Central memory CD4-positive, alpha-beta T cell (primary cell): ENCODE data around the gene RALGAPA2.

Experiments
- DNase-seq: peaks from one replicate; pipeline ENCODE4 v3.0.0; 2022

The RALGAPA2 gene

DNA sequence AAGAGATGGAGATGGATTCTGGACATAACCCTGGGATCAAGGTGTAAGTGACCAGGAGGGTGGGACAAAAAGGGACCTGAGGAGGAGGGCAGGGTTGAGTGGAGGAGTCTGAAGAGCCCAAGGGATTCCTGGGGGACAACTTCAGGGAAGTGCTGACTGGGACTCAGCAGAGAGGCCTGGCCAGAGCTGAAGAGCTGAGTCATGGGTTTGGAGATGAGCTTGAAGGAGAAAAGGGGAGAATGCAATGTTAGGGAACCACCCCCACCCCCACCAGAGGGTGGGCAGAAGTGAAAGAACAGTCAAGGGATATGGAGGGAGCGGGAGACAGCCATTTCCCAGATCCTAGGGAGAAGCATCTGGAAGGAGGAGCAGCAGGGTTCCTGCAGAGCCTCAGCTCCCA, 289.3 kb downstream of the RALGAPA2 start:
- DNase-seq, result no peak

DNA sequence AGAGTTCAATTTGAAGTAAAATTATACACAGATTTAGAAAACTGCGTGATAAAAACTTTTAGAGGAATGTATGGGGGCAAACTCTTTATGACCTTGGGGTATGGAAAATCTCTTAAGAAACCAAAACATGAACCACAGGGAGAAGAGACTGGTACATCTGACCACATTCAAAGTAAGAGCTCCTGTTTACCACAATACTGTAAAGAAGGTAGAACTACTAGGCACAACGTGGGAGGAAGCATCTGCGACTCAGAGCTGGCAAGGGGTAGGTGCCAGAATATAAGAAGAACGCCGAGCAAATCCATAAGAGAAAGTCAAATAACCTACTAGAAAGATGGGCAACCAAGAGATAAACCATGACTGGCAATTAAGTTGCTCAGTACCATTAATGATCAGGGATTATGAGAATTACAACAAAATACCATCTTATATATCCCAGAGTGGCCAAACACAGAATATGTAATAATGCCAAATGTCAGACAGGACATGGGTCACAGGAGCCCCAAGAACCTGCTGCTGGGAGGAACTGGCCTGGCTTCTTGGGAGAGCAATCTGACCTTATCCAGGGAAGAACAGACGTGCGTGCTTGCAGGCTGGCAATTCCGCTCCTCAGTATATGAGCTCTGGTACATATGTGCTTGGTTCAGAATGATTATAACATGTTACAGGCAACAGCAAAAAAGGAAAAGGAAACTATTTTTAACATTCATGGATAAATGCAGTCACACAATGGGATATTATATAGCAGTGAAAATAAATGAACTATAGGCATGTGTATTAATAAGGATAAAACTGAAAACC, 294.4 kb downstream of the RALGAPA2 start:
- DNase-seq, result no peak

DNA sequence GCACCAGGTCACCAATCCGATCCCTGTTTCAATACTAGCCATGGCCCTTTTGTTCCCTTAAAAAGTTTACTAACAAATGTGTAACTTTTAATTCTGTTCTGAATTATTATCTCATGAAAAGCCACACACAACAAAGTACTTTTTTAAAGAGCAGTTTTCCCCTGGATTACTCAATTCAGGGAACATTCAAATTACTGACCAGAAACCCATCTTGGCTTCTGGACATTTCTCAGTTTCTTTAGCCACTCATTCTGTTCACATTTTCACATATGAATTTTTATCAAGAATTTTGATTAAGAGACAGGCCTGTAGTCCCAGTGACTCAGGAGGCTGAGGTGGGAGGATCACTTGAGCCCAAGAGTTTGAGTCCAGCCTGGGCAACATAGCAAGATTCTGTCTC, 297.1 kb downstream of the RALGAPA2 start:
- DNase-seq, result no peak

DNA sequence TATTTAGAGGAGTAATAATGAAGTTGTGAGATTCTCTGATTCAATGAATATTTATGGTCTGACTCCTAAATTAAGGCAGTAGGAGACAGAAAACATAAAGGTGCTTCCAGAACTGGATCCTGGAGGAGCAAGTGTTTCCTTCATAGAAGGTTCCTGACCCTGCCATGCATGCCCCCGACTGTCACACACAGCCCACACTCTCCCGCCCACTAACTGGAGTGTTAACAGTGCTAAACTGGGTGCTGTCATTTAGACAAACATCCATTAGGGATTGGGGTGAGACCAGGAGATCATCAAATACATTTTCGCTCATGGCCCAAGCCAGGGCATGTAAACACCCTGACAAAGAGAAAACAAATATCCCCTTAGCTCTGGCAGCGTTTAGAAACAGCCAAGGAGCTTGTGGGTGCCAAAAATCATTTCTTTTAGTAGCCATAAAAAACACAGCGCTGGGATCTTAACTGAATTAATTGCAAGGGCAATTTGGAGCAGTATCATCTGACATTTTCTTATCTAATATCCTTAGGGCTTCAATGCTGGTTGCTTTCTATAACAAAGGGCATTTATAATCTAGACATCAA, 297.7 kb downstream of the RALGAPA2 start:
- DNase-seq, result no peak

DNA sequence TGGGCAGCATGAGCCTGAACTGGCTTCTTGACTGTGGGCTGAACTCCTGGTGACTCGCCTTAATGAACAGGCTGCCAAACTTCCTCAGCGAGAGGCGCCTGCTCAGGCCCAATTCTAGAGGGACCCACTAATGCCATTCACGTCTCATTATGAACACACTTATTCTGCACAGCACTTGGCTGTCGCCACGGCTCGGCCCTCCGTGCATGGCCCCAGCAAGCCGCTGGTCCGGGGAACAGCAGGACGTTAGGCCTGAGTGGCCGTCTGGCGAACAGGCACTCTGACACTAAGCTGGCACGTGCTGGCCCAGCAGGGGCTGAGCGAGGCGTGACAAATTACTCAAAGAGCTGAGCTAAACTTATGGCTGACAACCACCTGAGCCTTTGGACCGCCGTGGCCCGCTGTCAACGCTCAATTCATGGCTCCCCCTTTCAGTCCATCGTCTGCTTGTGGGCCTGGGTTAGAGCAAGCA, 298.6 kb downstream of the RALGAPA2 start:
- no peak for DNase-seq

DNA sequence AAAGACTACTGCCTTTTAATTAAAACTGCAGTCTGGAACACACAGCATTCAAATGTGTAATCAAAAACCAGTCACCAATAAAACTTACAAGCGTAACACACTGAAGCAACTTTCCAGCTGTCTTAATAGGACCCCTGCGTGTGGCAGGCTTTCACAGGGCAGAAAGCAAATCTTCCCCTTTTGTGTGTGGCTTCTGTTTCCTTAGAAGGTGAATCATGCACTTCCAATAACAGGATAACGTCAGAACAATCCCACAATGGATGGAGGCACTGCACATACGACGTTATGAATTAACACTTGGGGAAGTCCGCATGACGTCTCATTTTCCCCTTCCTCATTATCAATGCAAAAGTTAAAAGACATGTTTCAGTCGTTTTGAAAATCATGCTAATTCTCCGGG, 299.7 kb downstream of the RALGAPA2 start:
- no peak for DNase-seq

DNA sequence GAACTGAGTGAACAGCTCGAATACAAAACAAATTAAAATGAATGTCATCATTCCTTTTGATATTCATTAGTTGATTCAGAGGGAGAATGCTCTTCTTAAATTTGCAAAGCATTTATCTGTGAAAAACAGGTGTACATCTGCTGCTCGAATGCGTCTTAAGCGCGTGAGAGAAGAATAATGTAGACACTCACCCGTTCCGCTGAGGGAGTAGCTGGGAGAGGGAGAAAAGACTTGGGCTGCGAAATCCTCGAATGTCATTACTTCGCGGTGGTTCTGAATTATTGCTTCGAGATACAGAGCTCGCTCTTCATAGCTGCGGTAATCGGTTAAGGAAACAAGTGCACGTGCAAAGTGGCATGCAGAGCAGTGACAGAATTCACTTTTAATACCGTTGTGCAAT, 300.6 kb downstream of the RALGAPA2 start:
- DNase-seq, result no peak

DNA sequence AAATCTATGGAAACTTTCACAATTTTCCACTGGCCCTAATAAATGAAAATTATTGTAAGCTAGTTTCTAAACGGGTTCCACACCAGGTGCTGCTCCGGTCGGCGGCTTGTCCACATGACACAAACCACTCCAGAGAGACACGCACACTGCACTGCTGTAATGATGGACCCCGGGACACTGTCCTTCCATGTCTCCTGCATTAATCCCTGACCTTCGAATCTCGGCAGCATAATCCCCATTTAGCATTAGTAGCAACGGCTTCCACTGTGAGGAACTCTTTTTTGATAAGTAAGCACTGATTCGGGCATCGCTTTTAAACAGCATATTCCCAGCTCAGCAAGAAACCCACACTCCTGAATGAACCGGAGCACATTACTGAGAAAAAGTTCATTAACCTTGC, 301.0 kb downstream of the RALGAPA2 start:
- no peak for DNase-seq

DNA sequence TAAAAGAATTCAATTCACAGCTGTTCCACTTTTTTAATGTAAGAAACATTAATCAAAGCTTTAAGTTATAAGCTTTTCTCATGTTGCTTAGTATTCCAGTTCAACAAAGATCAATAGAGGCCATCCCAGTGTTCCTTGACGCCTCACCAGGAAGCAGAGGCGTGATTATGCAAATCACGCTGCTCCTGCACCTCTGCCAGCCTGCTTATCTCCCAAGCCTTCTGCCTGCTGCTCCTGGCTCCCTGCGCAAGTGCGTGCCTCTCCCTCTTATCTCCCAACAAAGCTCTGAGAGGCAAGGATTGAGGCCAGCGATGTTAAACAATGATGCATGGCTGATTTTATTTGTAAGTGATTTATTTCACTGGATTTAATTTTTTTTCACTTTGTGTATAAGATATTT, 301.8 kb downstream of the RALGAPA2 start:
- no peak for DNase-seq

DNA sequence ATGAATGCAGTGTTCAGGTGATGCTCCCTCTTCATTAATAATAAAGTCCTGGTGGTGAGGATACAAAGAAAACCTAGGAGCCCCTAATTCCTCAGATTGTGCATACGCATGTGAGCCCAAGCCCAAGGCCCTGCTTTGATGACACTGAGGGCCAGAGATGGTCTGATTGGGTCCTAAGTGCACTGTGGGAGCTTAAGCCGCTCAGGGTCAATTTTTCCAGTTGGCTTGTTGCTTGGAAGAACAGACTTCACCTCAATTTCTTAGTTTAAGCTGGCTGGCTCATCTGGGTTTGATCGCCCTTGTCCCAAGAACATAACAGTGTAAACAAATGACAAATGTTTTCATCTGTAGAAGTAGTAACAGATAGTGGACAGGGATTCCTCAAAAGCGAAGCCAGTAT, 303.1 kb downstream of the RALGAPA2 start:
- DNase-seq, result no peak

DNA sequence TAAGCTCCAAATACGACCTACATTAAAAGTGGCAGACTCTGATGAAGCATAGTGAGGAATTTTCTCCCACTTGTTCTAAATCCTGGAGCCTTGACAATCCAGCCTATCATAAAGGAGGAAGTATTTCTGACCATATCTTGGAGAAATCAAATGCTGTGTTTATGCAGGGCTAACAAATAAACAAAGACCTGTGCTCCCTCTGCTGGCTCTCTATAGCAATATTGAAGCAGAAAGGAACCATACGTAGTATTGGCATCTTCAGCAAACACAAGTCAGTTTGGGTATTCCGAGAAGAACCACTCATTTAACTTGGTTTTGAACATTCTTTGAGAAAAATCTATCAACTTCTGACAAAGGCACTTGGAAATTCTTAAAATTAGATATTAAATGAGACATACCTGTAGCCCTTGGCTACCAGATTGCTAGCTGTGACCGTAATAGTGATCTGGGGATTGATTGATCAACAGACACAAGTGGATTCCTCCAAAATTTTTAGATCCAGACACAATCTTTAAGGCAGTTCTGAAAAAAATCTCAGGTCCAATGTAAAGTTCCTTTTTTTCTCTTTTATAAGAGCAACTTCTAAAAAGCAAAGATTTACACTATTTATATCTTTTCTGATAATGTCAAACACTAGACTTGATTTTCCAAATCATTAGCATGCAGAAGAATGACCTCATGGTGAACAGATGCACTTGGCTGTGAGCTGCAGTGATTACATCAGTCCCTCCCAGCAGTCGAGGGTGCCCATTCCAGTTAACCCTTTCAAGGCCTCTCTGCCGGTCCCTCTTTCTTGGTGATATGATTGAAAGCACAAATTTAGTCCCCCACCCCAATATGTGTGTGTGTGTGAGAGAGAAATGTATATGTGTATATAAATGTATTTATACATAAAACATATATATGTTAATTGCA, 304.3 kb downstream of the RALGAPA2 start:
- DNase-seq, result no peak

DNA sequence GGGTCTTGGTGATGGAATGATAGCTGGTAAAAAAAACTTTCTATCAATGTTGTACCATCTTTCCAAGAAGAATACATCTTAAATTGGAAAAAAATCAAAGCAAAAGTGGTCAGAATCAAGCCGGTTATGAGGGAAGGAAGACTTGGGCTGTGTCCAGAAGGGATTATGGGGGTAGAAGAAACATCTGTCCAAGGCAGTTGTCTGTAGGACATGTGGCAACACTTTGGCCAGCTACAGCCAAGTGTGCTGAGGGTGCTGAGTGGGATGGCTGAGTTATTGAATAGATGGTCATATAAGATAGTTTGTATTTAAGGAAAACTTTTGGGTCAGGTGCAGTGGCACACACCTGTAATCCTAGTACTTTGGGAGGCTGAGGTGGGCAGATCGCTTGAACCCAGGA, 306.1 kb downstream of the RALGAPA2 start:
- no peak for DNase-seq

DNA sequence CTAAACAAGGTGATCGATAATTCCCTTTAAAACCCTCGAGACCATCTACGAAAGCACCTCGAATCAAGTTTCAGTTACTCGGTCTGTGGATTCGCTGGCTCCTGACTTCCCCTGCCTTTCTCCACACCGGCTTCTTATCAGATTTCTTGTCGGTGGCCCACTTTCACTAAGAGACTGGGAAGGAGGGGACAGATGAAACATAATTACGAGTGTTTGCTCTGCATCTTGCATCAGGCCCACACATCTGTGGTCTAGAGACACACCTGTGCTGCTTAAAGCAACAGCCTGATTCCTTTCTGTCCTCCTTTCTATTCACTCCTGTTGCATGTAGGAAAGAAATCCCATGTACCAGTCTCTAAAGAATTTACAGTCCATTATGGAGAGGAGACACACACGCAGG, 306.8 kb downstream of the RALGAPA2 start:
- no peak for DNase-seq

DNA sequence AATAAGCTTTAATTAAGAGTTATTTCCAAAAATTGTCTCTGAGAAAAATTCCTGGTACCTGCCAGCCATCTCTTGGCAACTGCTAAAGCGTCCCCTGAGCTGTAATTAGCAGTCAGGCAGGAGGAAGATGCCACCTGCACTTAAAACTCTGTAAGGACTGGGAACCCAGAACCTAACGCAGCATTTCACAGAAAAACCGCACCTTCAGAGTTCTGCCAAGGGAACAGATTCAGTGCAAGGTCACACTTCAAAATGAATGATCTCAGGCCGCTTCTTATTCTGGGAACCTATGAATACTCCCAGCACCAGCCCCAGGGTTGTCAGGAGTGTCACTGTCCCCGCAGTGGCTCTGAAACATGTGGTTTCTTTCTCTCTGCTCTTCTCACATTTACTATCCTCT, 307.8 kb downstream of the RALGAPA2 start:
- no peak for DNase-seq

DNA sequence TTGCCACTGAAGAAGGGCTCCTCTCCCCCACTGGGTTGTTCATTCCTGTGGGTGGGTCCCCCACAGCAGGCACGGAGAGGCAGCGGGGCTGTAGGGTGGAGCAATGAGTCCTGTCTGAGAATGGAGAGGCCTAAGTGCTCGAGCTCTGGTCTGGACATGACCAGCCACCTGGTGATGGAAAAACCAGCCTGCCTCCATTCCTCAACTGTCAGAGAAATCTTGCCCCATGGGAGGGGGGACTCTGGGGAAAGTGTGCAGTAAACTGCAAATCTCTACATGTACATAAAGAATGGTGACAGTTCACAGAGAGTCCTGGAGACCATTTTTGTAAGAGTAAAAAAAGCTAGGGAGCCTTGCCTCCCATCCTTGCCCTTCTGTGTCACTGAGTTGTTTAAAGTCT, 310.5 kb downstream of the RALGAPA2 start:
- no peak for DNase-seq

DNA sequence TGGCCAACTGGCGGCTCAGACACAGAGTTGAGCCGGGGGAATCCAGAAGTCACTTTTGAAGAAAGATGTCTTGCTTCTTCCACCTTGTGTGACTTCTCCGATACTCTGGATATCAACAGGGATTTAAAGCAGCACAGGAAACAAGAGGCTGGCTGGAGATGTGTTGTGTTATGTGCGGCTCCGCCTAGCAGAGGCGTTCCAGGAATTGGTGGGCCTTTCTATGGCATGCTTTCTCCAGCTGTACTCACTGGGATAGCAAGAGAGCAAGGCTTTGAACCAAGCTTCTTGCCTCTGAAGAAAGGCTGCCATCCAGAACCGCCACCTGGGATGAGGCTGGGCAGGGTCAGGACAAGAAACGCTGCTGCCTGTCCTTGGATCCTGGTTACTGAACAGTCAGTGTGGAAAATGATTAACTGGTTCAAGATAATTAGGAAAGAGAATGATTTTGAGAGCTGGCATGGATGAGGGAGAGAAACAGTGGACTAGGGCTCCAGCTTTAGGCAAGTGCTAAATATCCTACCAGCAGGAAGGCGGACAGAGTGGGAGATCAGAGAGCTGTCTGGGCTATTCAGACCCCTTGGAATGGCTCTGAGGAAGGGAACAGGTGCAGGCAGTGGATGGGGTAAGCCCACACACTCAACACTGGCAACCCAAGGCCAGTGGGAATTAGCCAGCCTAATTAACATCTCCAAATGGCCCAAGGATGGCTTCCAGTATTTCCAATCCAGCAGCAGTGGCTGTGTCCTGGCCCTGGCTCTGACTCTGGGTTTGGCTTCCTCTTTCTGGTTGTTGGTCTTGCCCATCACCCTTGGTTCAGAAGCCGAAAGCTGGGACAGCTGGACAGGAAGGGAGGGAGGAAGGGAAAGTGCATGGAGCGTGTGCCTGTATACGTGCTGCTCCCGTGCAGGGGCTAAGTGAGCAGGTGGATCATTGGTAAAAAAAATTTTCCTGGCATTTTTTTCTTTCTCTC, 312.6 kb downstream of the RALGAPA2 start:
- DNase-seq, result no peak

DNA sequence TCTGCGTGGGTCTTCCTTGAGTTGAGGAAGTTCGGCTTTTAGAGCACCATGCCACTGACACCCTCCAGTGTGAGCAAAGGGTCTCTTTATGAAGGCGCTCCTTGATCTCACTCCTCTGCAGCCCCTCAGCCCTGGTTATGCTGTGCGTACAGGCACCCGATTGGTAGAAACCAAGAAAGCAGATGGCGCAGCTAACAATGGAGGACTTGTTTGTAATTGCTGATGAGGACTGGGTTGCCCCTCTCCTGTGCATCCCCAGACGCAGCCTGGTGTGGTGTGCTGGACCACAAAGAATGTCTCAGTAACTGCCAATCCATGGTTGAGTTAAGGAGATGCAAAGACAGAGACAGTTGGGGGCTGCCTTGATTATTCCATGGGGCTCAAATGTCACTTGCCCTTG, 314.3 kb downstream of the RALGAPA2 start:
- no peak for DNase-seq

DNA sequence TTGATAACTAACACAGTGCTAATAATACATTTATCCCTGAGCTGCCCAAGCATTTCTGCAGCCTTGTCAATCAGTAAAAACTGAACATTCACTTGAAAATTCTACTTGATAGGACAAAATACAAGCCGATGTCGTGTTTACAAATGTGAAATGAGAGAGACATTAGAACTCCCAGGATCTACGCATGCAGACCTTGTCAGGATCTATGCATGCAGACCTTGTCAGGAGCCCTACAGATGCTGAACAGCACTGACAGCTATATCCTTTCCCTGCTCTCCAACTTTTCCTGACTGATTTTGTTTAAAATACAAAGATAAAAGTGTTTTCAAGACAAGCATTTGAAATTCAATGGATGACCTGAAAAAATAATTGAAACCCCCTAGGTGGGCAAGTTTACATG, 315.6 kb downstream of the RALGAPA2 start:
- no peak for DNase-seq

DNA sequence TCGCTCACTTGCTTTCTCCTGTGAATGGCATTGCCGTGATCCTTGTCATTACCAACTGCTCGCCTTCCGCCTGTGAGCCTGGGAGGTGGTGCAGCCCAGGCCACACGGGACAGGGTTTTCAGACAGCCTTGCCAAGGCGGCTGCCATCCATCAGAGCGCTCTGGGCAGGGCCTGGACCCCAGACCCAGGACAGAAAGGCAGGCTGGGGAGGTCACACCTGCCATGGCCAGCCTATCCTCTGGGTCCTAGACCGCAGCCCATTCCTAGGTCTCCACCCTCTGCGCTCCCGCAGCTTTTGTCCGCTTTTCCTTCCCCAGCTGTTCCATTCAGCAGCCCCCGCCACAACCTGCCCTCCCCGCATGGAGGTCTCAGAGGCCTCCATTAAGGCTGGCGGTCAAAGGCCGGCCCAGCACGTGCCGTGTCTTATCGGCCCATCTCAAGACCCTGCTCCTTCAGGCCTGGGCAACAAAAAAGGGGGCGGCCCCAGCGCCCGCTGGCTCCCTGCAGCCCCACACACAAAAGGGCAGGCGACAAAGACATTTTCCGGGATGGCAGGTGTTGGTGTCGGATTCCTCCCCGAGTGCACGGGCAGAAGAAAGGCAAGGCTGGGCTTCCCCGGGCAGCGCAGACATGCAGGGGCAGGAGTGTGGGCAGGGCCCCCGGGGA, 316.4 kb downstream of the RALGAPA2 start:
- no peak for DNase-seq

DNA sequence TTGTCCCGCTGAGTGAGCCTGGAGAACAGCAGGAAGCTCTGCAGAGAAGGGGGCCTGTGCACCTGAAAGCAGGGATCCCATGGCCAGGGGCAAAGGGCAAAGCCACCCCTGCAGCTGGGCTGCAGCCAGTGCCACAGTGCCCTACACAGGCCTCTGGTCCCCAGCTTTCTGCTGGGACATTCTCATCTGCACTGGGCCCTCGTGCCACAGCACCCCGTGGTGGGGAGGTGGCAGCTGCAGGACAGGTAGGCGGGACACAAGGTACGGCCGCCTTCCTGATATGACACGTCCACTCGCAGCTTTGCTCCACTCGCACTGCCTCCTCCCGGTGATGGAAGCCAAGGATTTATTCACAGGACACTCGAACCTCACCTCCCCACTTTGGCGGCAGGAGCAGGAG, 317.4 kb downstream of the RALGAPA2 start:
- DNase-seq, result no peak

DNA sequence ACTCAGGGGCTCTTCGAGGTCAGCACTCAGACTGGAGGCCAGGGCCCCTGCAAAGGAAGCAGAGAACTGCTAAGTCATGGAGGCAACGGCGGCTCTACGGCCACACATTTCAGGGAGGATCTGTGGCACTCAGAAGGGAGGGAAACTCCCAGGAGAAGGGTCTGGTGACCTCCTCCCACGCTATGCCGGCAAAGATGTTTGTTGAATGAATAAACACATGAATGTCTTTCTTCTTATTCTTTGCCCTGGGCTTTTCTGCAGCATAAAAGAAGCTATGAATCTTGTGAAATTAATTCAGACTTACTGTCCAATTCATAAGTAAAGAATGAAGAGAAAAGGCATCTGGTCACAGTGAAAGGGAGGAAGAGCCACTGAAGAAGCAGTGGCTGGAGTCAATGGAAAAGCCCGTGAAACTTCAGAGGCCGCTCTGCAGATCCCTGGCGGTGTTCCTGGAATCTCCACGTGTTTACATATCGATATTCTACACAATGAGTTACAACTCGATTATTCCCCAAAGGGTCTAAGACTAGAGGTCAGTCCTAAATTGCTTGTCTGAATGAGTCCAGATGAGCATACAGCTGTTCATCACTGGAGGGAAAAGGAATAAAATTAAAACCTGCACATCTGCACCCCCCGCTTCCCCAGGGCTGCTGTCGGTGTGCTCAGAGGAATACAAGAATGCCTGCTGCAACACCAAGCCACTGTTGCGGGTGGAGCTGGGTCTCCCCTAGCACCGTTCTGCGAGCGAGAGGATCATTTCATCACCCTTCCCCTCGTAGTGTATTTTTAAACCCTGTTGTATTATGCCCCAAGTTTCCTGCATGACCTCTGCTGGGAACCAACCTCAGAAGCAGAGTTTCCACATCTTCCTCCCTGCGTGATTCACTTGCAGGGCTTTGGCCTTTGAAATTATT, 319.0 kb downstream of the RALGAPA2 start:
- no peak for DNase-seq
